Upper lobe of left lung (tissue), 6 donors: ENCODE measurements around the gene MTRR. TPM values are rescaled to one million over a fixed set of nuclear protein-coding genes. Genes with fewer than 3 reads are reported as not detected.

ENCODE experiments used
- ATAC-seq, 2 donors: fragments of 200-7000 bp; cut with Tn5 transposase; one replicate each; pipeline ENCODE4 v1.9.1; 2022; ENCODE audit warnings: mild to moderate bottlenecking in 2 of 2, moderate library complexity in 2 of 2; ENCODE audit not compliant: low FRiP score in 2 of 2
- DNase-seq, 2 donors: peaks; one replicate each; pipeline ENCODE4 v3.0.0-alpha.2; 2019 to 2020
- H3K27ac ChIP-seq, 4 donors: fragments of 200-600 bp; sonication (generic); one replicate each; pipeline ENCODE4 v1.5.1; 2016 to 2019
- H3K27me3 ChIP-seq, 4 donors: fragments of 200-600 bp; sonication (generic); one replicate each; pipeline ENCODE4 v1.5.1; 2017 to 2019
- H3K36me3 ChIP-seq, 4 donors: fragments of 200-600 bp; sonication (generic); one replicate each; pipeline ENCODE4 v1.5.1; 2016 to 2019
- H3K4me1 ChIP-seq, 4 donors: fragments of 200-600 bp; sonication (generic); one replicate each; pipeline ENCODE4 v1.5.1; 2018 to 2019
- H3K4me3 ChIP-seq, 4 donors: fragments of 200-600 bp; sonication (generic); one replicate each; pipeline ENCODE4 v1.5.1; 2017 to 2019; ENCODE audit warnings: mild to moderate bottlenecking in 2 of 4, moderate library complexity in 1 of 4
- H3K9me3 ChIP-seq, 4 donors: fragments of 200-600 bp; sonication (generic); one replicate each; pipeline ENCODE4 v1.5.1; 2018 to 2019
- EP300 ChIP-seq, 4 donors: sonication (generic); formaldehyde crosslinking; IDR thresholded peaks; one replicate each; pipeline ENCODE4 v1.5.1; 2017; ENCODE audit warnings: antibody characterized with exemption in 4 of 4, control low read depth in 2 of 4
- POLR2A ChIP-seq, 4 donors: fragments of 450-650 bp; IDR thresholded peaks; one replicate each; pipeline ENCODE4 v1.5.1; 2016 to 2017; ENCODE audit warnings: antibody characterized with exemption in 4 of 4, mild to moderate bottlenecking in 2 of 4
- POLR2AphosphoS5 ChIP-seq, 2 donors: sonication (generic); formaldehyde crosslinking; IDR thresholded peaks; one replicate each; pipeline ENCODE4 v1.5.1; 2017; ENCODE audit warnings: antibody characterized with exemption in 2 of 2
- WGBS, 2 donors: methylation state at CpG; one replicate each; pipeline ENCODE4 v1.1.5; 2017 to 2018; 5-methylcytosine and 5-hydroxymethylcytosine counted together
- total RNA-seq, 6 donors: library from RNA; depleted of rRNA in 4 of 6; stranded (reverse); fragments of >200 nt in 4 of 6; gene quantifications; one replicate each; pipeline versions ENCODE4 v1.1.0 to v1.2.1, GENCODE V29; 2016 to 2021
- TF ChIP-seq, protein P1 (sequence below), 6 experiments: fragments of 450-650 bp in 4 of 6; fragments of 200-600 bp in 2 of 6; sonication (generic) in 2 of 6; IDR thresholded peaks; one replicate each; pipeline ENCODE4 v1.5.1; 2016 to 2019; ENCODE audit warnings: antibody characterized with exemption in 6 of 6
- donor health status: DM: no; HTN: no; CAD: no; lungs with moderate emphysema.
- donor health status: DM: no; HTN: yes; CAD: no; lungs with severe emphysema.

Gene MTRR
- total RNA-seq, 6 donors from 2014 or later, result 91.1 to 157 (median 105) TPM

DNA sequence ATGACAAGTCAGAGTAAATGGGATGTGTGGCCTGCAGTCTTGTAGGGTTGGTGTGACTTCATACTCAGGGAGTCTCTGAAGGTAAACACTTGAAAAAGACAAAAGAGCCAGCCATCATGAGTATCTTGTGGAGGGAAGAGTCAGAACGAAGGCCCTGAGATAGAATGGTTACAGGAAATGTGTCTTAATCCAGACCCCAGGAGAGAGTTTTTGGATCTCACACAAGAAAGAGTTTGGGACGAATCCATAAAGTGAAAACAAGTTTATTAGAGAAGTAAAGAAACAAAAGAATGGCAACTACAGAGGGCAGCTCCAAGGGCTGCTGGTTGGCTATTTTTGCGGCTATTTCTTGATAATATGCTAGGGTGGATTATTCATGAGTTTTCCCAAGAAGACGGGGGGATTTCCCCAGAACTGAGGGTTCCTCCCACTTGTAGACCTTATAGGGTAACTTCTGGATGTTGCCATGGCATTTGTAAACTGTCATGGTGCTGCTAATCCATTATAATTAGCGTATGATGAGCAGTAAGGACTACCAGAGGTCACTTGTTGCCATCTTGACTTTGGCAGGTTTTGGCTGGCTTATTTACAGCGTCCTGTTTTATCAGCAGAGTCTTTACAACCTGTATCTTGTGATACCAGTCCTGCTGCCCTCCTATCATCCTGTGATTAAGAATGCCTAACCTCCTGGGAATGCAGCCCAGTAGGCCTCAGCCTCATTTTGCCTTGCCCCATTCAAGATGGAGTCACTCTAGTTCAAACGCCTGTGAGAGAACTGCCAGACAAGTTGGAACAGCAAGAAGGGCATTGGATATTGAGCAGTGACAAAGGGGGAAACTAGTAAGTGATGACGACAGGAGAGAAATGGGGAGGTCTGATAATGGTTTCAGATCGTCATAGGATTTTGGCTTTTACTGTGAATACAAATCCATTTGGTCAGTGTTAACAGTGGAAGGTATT is 34.0 kb downstream of the MTRR start:
- H3K36me3 ChIP-seq, result peaks cover 29 to 64% (median 44%) of the 10 kb centered on the region in 4 donors
- DNase-seq, result no peak
- TF ChIP-seq, protein P1, sequence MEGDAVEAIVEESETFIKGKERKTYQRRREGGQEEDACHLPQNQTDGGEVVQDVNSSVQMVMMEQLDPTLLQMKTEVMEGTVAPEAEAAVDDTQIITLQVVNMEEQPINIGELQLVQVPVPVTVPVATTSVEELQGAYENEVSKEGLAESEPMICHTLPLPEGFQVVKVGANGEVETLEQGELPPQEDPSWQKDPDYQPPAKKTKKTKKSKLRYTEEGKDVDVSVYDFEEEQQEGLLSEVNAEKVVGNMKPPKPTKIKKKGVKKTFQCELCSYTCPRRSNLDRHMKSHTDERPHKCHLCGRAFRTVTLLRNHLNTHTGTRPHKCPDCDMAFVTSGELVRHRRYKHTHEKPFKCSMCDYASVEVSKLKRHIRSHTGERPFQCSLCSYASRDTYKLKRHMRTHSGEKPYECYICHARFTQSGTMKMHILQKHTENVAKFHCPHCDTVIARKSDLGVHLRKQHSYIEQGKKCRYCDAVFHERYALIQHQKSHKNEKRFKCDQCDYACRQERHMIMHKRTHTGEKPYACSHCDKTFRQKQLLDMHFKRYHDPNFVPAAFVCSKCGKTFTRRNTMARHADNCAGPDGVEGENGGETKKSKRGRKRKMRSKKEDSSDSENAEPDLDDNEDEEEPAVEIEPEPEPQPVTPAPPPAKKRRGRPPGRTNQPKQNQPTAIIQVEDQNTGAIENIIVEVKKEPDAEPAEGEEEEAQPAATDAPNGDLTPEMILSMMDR (IDR thresholded peaks at IDR 0.05), result no peak
- no peak for TF ChIP-seq EP300 (IDR thresholded peaks at IDR 0.05)
- no peak for TF ChIP-seq POLR2A (IDR thresholded peaks at IDR 0.05)
- TF ChIP-seq POLR2AphosphoS5 (IDR thresholded peaks at IDR 0.05), result no peak

DNA sequence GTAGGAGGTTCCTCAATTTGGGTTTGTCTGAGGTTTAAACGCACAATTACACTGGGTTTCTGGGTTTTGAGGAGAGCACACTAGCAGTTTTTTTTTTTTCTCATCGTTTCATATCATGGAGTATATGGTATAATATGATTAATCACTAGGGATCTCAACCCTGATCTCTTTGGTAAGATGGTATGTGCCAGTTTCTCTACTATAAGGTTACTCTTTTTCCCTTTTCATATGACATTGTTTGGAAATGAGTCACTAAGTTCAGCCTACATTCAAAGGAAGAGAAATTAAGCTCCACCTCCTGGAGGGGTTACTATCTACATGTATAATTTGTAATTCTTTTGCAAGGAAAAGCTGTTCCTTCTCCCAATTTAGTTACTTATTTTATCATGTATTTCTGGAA is 35.2 kb downstream of the MTRR start:
- no peak for TF ChIP-seq POLR2A (IDR thresholded peaks at IDR 0.05)
- TF ChIP-seq, protein P1 (IDR thresholded peaks at IDR 0.05), result no peak
- no peak for TF ChIP-seq EP300 (IDR thresholded peaks at IDR 0.05)
- no peak for TF ChIP-seq POLR2AphosphoS5 (IDR thresholded peaks at IDR 0.05)
- Histone ChIP-seq H3K27ac (no peak overlapping the region), H3K27me3 (no peaks in the 10 kb centered on the region), H3K4me3 (no peak overlapping the region), H3K36me3 (peaks cover 24 to 62% (median 34%) of the 10 kb centered on the region in 4 donors), H3K9me3 (peaks cover 0 to 11% (median 7%) of the 10 kb centered on the region in 4 donors), H3K4me1 (no peaks in the 10 kb centered on the region)
- ATAC-seq (no peak), DNase-seq (no peak)
- 88 to 89% methylated on average over 2 of the region's 2 CpGs for whole genome bisulfite sequencing, 2 donors

More for the DNA sequence above, 34.0 kb downstream of the MTRR start:
- no peaks in the 10 kb centered on the region for H3K27me3 ChIP-seq
- WGBS, 2 donors, result 95 to 97% methylated on average over 9 of the region's 9 CpGs
- peaks cover 0 to 6% (median 3%) of the 10 kb centered on the region in 4 donors for H3K9me3 ChIP-seq
- ATAC-seq, result no peak
- H3K27ac ChIP-seq, result no peak overlapping the region
- H3K4me1 ChIP-seq, result no peaks in the 10 kb centered on the region
- no peak overlapping the region for H3K4me3 ChIP-seq

DNA sequence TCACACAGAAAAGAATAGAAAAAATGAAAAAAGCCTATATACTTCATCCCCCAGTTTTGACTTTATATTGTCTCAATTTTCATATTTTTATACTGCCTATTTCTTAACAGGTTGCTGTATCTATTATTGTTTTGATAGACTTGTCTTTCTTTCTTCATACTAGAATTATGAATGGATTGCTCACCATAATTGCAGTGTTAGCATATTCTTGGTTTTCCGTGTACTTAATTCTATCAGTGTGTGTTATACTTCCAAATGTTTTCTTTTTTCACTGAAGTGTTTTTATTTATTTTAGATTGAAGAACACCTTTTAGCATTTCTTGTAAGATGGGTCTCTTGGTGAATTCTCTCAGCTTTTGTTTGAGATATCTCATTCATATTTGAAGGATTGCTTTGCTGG is 38.7 kb downstream of the MTRR start:
- Histone ChIP-seq H3K4me1 (no peaks in the 10 kb centered on the region), H3K9me3 (peaks cover 5 to 18% (median 9%) of the 10 kb centered on the region in 4 donors), H3K36me3 (peaks cover 1 to 33% (median 12%) of the 10 kb centered on the region in 4 donors), H3K27ac (no peak overlapping the region), H3K4me3 (no peak overlapping the region), H3K27me3 (no peaks in the 10 kb centered on the region)
- ATAC-seq, result no peak
- 96 to 100% methylated on average over 1 of the region's 1 CpG for WGBS, 2 donors
- no peak for TF ChIP-seq EP300 (IDR thresholded peaks at IDR 0.05)
- TF ChIP-seq, protein P1 (IDR thresholded peaks at IDR 0.05), result no peak
- TF ChIP-seq POLR2A (IDR thresholded peaks at IDR 0.05), result no peak
- no peak for TF ChIP-seq POLR2AphosphoS5 (IDR thresholded peaks at IDR 0.05)
- DNase-seq, result no peak

DNA sequence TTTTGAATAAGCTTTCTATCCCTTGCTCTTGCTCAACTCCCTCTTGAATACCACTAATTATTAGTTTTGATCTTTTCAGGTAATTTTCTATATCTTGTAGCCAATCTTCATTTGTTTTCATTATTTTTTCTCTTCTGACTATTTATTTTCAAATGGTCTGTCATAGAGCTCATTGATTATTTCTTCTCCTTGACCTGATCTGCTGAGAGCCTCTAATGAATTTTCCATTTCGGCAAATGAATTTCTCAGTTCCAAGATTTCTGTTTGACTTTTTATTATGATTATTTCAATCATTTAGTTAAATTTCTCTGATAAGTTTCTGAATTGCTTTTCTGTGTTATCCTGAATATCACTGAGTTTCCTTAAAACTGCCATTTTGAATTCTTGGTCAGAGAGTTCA is 39.4 kb downstream of the MTRR start:
- Histone ChIP-seq H3K4me3 (no peak overlapping the region), H3K27me3 (no peaks in the 10 kb centered on the region), H3K4me1 (no peaks in the 10 kb centered on the region), H3K36me3 (peaks cover 0 to 26% (median 6%) of the 10 kb centered on the region in 4 donors), H3K9me3 (peaks cover 5 to 19% (median 9%) of the 10 kb centered on the region in 4 donors), H3K27ac (no peak overlapping the region)
- WGBS, 2 donors, result 97 to 98% methylated on average over 1 of the region's 1 CpG
- TF ChIP-seq POLR2AphosphoS5 (IDR thresholded peaks at IDR 0.05) (no peak), POLR2A (IDR thresholded peaks at IDR 0.05) (no peak), EP300 (IDR thresholded peaks at IDR 0.05) (no peak)
- TF ChIP-seq, protein P1 (IDR thresholded peaks at IDR 0.05), result no peak
- no peak for DNase-seq
- no peak for ATAC-seq
